GM18861 (cell line): Measurements from ENCODE around the gene TMEM150C.

Source experiments
- ATAC-seq: cut with Tn5 transposase; IDR thresholded peaks from one replicate; pipeline ENCODE4 v1.9.1; 2021; ENCODE audit not compliant: unreplicated experiment

Gene TMEM150C

GRCh38 chr4:82519072-82519471, 42.7 kb downstream of the TMEM150C start:
- no peak for ATAC-seq

DNA sequence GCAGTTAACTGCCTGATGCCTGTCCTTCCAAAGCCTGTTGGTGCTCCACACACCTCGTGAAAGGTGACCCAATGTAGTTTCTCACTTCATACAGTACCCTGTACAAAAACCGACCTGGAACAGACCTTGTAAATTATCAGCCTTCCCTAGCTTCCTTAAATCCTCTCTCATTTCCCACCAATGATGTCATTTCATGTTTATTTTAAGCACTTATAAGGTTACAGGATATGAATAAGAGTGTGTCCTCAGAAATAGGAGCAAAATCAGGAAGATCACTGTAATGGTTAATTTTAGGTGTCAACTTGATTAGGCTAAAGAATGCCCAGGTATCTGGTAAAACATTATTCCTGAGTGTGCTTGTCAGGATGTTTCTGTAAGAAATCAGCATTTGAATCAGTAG, 44.7 kb downstream of the TMEM150C start:
- ATAC-seq = no peak

DNA sequence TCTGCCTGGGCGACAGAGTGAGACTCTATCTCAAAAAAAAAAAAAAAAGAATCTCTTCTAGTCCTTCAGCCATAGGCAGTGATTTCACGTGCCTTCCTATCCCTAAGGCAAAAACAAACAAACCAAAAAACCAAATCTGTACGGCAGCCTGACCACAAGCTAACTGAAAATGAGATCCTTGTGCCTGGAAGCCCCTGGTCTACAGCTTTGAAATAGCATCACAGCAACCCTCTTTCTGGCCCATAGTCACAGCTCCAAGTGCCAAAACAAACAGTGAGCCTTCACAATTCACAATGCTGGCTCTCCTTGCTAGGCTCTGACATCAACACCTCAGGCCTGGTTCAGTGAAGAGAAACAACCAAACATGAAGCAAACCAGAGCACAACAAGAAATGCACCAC, 46.1 kb downstream of the TMEM150C start:
- ATAC-seq = no peak

DNA sequence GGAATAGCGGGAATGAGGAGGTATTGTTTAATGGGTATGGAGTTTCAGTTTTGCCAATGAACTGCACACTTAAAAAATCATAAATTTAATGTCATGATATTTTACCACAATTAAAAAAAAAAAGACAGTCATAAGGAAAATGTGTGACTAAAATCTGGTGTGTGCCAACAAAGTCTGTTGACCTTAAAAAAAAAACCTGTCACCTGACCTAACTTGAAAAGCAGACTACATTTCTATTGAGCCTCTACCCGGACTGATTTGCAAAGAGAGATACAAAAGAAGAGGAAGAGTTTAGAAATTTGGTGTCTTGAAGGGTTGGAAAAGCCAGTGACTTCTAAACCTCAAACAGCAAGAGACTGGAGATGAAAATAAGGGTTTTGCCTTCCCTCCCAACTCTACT, 48.4 kb downstream of the TMEM150C start:
- ATAC-seq = no peak

- no peak for ATAC-seq
These were observed 51.6 kb downstream of the TMEM150C start for GRCh38 chr4:82510216-82510615.

DNA sequence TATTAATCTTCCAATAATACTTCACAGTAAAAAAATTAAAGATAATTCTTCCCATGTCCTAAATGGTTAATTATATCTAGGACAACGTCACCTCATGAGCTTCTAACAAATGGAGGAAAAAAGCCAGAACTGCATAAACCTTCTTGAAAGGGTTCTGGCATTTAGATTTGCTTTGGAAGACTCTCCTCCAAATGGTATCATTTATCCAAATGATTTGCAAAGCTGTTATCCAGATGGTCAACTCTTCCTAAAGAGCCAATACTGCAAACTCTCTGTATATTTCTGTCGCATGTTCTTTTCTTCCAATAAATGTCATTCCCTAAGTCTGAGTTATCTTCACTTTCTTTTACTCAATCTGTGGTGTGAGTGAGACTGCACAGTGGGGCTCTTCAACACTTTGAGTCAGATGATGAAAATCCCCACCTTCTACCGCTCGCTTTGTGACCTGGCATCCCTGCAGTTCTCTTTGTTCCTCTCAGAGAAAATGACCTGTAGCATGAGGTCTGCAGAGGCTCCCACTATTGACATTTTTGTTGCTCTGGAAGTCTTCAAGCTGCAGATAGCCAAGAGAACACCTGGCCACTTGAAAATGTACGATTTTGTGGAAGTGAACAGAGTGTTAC, 52.9 kb downstream of the TMEM150C start:
- no peak for ATAC-seq

DNA sequence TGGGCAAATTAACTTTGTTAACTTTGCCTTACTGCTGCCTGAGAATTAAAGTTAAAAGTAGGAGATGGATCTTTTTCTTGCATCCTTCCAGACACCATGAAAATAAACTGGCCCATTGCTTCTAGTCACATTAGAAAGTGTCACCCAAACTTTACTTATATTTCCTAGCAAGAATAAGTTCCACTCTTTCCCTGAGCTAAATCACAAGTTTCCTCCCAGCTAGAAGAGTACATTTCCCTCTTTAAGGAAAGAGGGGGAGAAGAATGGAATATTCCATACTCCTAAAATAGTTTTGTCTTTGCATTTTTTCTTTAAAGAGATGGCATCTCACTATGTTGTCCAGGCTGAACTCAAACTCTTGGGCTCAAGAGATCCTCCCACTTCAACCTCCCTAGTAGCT, 53.8 kb downstream of the TMEM150C start:
- no peak for ATAC-seq

DNA sequence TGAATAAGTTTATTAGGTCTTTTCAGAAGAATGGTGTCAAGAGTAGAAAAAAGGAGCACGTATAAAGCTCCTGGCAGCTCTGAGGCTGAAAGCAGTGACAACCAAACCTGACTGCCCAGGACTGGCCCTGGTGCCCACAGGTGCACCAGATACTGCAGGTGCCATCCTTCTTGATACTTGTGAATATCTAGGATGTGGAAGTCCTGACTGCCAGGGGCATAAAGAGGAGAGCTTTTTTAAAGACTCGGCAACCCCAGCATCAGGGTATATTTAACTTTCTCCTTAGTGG, 60.7 kb downstream of the TMEM150C start:
- no peak for ATAC-seq

- ATAC-seq = no peak
These were observed 61.2 kb downstream of the TMEM150C start for GRCh38 chr4:82500435-82501153.

GRCh38 chr4:82499738-82500434, 61.9 kb downstream of the TMEM150C start:
- ATAC-seq = no peak

DNA sequence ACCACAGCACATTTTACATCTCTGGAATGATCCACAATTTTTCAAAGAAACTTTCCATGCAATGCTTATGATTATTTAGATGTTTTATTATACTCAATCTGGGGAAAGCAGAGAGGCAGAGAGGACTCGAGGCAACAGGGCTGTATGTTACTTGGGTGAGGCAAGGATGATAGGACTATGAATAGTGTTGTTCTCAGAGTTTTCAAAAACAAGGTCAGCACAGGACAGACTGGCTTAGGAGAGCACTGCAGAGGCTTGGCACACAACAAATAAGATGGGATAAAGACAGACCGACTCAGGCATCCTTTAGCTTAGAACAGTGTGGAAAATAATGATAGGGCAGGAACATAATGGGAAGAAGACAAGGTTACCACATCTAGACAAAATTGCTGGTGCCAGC, 65.4 kb downstream of the TMEM150C start:
- ATAC-seq = no peak

GRCh38 chr4:82495666-82496065, 66.1 kb downstream of the TMEM150C start:
- ATAC-seq = no peak

DNA sequence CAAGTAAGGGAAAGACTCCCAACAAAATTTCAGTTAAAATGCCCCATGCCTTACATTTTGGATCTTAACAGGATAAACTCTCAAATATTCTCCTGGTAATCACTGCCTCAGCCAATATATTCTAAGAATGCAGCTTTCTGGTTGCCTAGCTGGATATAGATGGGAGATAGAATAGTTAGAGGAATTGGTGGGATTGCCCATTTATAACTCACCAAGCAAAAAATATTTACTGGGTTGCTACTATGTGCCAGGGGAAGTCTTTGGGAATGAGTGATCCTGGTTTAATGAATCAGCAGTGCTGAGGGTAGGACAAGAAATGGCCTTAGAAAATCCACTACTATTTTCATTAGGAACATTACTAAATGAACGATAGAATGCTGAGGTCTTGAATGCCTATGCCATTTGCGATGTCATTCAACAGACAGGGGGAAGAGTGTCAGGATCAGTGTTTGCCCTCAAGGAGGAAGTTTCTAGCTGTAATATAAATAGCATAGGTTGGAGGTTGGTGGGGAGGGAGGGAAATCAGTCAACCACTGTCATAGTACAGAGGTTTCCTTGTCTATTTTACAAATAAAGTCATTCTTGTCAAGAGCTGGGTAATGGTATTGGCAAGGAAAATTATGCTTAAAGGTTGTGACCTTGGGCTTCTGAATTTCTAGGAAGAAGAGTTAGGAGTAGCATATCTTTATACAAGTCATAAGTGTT, 67.9 kb downstream of the TMEM150C start:
- ATAC-seq = no peak

- ATAC-seq = no peak
These were observed 70.4 kb downstream of the TMEM150C start for GRCh38 chr4:82491251-82491960.

- ATAC-seq = no peak
These were observed 71.8 kb downstream of the TMEM150C start for GRCh38 chr4:82489987-82490386.

GRCh38 chr4:82489076-82489475, 72.7 kb downstream of the TMEM150C start:
- ATAC-seq = no peak

DNA sequence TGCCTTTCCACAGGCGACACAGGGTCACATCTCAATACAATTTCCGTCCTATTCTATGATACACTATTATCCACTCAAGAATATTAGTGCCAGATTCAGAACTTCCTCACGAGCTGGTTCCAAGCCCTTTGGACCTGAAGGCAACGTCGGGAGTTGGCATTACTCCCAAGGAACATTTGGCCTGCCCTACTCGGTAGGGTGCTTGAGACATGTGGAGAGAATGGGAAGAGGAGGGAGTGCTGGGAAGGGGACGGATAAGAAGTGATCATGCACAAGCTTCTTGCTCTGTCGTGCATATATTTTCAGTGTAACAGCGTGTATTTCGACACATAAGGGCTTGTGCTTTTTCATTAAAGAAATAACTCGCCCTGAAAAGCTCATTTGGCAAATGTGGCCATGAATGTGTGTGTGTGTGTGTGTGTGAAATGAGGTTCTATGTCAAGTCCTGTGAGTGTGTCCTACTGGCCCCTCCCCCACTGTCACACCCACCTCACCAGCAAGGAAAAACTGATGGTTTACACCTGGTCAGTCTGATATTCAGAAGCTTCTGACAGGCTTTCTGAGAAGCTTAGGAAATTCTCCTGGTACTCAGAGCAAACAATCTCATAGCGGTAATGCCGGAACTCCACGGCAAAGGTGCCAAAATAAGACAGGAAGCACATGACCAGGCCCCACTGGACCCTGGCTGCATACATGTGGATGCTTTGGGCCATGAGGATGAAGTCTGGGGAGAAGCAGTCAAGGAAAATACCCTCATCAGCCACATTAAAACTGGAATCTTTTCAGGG, 76.6 kb downstream of the TMEM150C start:
- ATAC-seq = no peak

GRCh38 chr4:82482387-82482786, 79.4 kb downstream of the TMEM150C start:
- ATAC-seq = no peak

DNA sequence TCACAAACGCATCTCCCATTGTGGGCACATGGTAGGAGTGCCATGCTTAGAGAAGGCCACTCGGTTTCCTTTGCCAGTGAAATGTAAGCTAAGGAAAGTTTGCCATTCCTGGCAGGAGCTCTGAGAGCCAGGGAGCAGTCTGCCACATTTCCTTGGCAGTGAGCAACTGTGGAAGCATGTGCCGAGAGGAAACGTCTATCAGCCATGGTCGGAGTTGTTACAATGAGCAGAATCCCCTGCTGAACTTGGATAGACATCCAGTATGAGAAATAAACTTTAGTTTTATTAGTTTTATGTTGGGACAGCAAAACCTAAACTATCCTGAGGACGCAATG, 80.3 kb downstream of the TMEM150C start:
- no peak for ATAC-seq

- ATAC-seq = no peak
These were observed 80.8 kb downstream of the TMEM150C start for GRCh38 chr4:82480771-82481505.
